ENCODE measurements around the gene DPF3. TPM values are rescaled to one million over a fixed set of nuclear protein-coding genes. Genes with fewer than 3 reads are reported as not detected.

DPF3 gene
- total RNA-seq, 1 donor from 2014 or later = 3.0 TPM

DNA sequence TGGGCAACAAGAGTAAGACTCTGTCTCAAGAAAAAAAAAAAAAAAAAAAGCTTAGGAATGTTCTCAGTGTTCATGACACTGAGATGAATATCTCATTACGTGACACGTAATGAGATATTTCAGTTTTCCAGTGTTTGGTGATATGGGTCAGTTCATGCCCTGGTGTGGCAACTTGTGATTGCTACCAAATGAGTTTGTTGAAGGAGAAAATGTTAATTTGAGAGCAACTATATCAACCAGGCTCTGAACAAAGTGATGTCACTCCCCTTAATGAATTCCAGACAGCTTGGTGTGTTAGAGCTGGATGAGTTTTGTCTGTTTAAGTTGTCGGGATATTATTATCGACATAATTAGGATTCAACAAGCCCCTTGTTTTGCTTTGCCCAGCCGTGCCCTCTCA lies 211.7 kb downstream of the DPF3 start:
- Mint-ChIP-seq H3K27ac (ENCODE audit: unreplicated experiment) (no peak overlapping the region), H3K27me3 (ENCODE audit: unreplicated experiment) (peaks cover 5% of the 10 kb centered on the region), H3K4me1 (ENCODE audit: unreplicated experiment) (peaks cover 4% of the 10 kb centered on the region), H3K4me3 (ENCODE audit: unreplicated experiment) (no peak overlapping the region), H3K36me3 (ENCODE audit: low read depth, unreplicated experiment) (no peaks in the 10 kb centered on the region), H3K9me3 (ENCODE audit: unreplicated experiment) (no peaks in the 10 kb centered on the region)
- TF ChIP-seq, protein P1, sequence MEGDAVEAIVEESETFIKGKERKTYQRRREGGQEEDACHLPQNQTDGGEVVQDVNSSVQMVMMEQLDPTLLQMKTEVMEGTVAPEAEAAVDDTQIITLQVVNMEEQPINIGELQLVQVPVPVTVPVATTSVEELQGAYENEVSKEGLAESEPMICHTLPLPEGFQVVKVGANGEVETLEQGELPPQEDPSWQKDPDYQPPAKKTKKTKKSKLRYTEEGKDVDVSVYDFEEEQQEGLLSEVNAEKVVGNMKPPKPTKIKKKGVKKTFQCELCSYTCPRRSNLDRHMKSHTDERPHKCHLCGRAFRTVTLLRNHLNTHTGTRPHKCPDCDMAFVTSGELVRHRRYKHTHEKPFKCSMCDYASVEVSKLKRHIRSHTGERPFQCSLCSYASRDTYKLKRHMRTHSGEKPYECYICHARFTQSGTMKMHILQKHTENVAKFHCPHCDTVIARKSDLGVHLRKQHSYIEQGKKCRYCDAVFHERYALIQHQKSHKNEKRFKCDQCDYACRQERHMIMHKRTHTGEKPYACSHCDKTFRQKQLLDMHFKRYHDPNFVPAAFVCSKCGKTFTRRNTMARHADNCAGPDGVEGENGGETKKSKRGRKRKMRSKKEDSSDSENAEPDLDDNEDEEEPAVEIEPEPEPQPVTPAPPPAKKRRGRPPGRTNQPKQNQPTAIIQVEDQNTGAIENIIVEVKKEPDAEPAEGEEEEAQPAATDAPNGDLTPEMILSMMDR (IDR thresholded peaks at IDR 0.05; ENCODE audit: unreplicated experiment) = no peak
- DNase-seq (ENCODE audit: low spot score) = no peak

- Mint-ChIP-seq H3K4me3 (ENCODE audit: unreplicated experiment) (no peak overlapping the region), H3K27me3 (ENCODE audit: unreplicated experiment) (peaks cover 5% of the 10 kb centered on the region), H3K36me3 (ENCODE audit: low read depth, unreplicated experiment) (no peaks in the 10 kb centered on the region), H3K4me1 (ENCODE audit: unreplicated experiment) (peaks cover 4% of the 10 kb centered on the region), H3K27ac (ENCODE audit: unreplicated experiment) (no peak overlapping the region), H3K9me3 (ENCODE audit: unreplicated experiment) (no peaks in the 10 kb centered on the region)
- TF ChIP-seq, protein P1 (IDR thresholded peaks at IDR 0.05; ENCODE audit: unreplicated experiment) = no peak
- DNase-seq (ENCODE audit: low spot score) = no peak
These were observed 212.9 kb downstream of the DPF3 start for GRCh38 chr14:72680853-72681640.

DNA sequence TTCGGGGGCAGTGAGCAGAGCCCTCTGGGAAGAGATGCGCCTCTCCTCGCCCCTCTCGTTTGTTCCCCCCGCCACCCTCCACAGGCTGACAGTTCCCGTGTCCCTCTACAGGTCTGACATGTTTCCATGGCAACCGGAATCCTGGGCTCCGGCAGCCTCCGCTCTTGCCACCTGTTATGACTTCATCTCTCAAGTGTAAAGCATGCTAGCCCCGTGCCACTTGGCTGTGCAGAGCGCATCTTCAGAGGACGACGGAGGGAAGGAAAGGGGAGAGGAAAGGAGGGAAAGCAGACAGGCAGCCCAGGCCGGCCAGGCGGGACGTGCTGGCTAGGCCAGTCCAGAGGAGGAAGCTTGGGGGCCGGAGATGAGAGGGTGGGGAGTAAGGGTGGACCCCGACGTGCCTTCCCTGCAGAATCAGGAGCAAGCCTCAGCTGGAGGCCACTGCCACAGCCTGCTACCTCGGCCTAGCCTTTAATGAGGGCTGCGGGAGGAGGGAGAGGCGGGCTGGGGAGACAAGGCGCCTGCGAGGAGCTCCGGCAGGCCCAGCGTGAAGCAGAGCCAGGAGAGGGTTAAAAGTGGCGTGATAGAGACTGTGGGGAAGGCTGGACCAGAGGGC lies 214.3 kb downstream of the DPF3 start:
- Mint-ChIP-seq H3K27me3 (ENCODE audit: unreplicated experiment) (peaks cover 5% of the 10 kb centered on the region), H3K4me3 (ENCODE audit: unreplicated experiment) (no peak overlapping the region), H3K27ac (ENCODE audit: unreplicated experiment) (no peak overlapping the region), H3K36me3 (ENCODE audit: low read depth, unreplicated experiment) (no peaks in the 10 kb centered on the region), H3K4me1 (ENCODE audit: unreplicated experiment) (peaks cover 4% of the 10 kb centered on the region), H3K9me3 (ENCODE audit: unreplicated experiment) (no peaks in the 10 kb centered on the region)
- TF ChIP-seq, protein P1 (IDR thresholded peaks at IDR 0.05; ENCODE audit: unreplicated experiment) = no peak
- no peak for DNase-seq (ENCODE audit: low spot score)

- no peak overlapping the region for H3K4me3 Mint-ChIP-seq (ENCODE audit: unreplicated experiment)
- peaks cover 5% of the 10 kb centered on the region for H3K27me3 Mint-ChIP-seq (ENCODE audit: unreplicated experiment)
- TF ChIP-seq, protein P1 (IDR thresholded peaks at IDR 0.05; ENCODE audit: unreplicated experiment) = no peak
- no peak overlapping the region for H3K27ac Mint-ChIP-seq (ENCODE audit: unreplicated experiment)
- no peaks in the 10 kb centered on the region for H3K9me3 Mint-ChIP-seq (ENCODE audit: unreplicated experiment)
- no peak for DNase-seq (ENCODE audit: low spot score)
- peaks cover 4% of the 10 kb centered on the region for H3K4me1 Mint-ChIP-seq (ENCODE audit: unreplicated experiment)
- H3K36me3 Mint-ChIP-seq (ENCODE audit: low read depth, unreplicated experiment) = no peaks in the 10 kb centered on the region
These were observed 214.8 kb downstream of the DPF3 start for GRCh38 chr14:72679141-72679535.

GRCh38 chr14:72678356-72678755 lies 215.5 kb downstream of the DPF3 start:
- no peak for DNase-seq (ENCODE audit: low spot score)
- Mint-ChIP-seq H3K4me3 (ENCODE audit: unreplicated experiment) (no peak overlapping the region), H3K27ac (ENCODE audit: unreplicated experiment) (no peak overlapping the region), H3K36me3 (ENCODE audit: low read depth, unreplicated experiment) (no peaks in the 10 kb centered on the region), H3K27me3 (ENCODE audit: unreplicated experiment) (peaks cover 5% of the 10 kb centered on the region), H3K9me3 (ENCODE audit: unreplicated experiment) (no peaks in the 10 kb centered on the region), H3K4me1 (ENCODE audit: unreplicated experiment) (peaks cover 4% of the 10 kb centered on the region)
- TF ChIP-seq, protein P1 (IDR thresholded peaks at IDR 0.05; ENCODE audit: unreplicated experiment) = no peak

Data from endothelial cell (in vitro differentiated cells).